Mucosa of stomach (tissue), 1 donor: ENCODE data around the gene MYF6.

ENCODE experiments used
- H3K27me3 ChIP-seq: one replicate; pipeline ENCODE4 v1.7.0; 2013; ENCODE audit warnings: mild to moderate bottlenecking, low read length; ENCODE audit not compliant: control insufficient read depth, insufficient read depth
- H3K36me3 ChIP-seq: one replicate; pipeline ENCODE4 v1.7.0; 2013; ENCODE audit warnings: low read length; ENCODE audit not compliant: control insufficient read depth, insufficient read depth
- H3K4me1 ChIP-seq: one replicate; pipeline ENCODE4 v1.7.0; 2013; ENCODE audit warnings: mild to moderate bottlenecking, low read length; ENCODE audit not compliant: control insufficient read depth, insufficient read depth
- H3K4me3 ChIP-seq: one replicate; pipeline ENCODE4 v1.7.0; 2013; ENCODE audit warnings: low read length
- H3K9ac ChIP-seq: one replicate; pipeline ENCODE4 v1.7.0; 2013; ENCODE audit warnings: mild to moderate bottlenecking, low read length, moderate library complexity
- H3K9me3 ChIP-seq: one replicate; pipeline ENCODE4 v1.7.0; 2013; ENCODE audit warnings: mild to moderate bottlenecking, low read length, moderate library complexity; ENCODE audit not compliant: control insufficient read depth
- donor health status: Pancreatic carcinoma.

The MYF6 gene

DNA sequence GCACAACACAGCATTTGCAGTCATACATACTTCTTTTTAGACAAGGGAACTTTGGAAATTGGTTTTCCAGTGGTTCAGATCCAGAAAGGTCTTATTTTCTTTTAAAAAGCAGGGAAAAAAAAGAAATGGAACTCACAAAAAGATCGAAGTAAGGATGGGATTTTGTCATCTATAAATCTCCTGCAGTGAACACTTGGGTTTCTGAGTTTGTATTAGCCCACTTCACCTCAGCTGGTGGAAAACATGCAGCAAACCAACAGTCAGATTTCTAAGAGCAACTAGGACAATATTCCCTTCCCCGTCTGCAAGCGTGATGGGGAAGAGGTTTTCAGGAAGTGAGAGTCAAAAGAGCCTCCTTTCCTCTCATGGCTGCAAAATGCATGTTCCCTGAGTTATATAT, 13.9 kb downstream of the MYF6 start:
- no peaks in the 10 kb centered on the region for H3K36me3 ChIP-seq

DNA sequence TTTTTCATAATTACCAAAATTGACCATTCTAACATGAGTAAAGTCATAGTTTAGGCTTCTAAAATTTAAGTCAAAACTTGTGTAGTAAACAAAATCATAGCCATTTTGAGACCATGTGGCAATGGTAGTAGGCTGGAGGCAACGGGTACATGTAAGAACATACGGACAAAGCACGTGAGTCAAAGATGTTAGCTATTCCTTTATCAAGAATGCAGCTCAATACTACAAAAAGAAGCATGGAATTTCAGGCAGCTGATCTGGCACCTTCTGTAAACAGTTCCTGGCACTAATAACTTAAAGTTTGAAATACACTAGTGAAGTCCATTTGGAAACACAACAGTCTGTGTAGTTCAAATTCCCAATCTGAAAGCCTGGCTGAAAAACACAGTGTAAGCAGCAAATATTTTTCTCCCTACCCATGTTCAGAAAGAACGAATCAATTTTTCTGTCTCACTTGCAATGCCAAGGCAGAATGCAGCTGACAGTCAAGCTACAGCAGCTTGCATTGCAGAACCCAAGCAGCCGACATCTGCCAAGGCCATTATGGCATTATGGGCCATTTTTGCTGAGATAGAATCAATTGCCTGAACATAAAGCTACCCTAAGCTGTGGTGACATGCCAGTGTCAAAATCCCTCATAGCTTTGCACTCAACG, 38.5 kb downstream of the MYF6 start:
- no peaks in the 10 kb centered on the region for H3K27me3 ChIP-seq
- no peaks in the 10 kb centered on the region for H3K36me3 ChIP-seq
- no peaks in the 10 kb centered on the region for H3K4me1 ChIP-seq
- no peak overlapping the region for H3K9ac ChIP-seq
- no peaks in the 10 kb centered on the region for H3K9me3 ChIP-seq
- no peak overlapping the region for H3K4me3 ChIP-seq

More for the DNA sequence above, 13.9 kb downstream of the MYF6 start:
- H3K4me3 ChIP-seq: no peak overlapping the region
- no peaks in the 10 kb centered on the region for H3K4me1 ChIP-seq
- no peak overlapping the region for H3K9ac ChIP-seq
- H3K27me3 ChIP-seq: peaks cover 25% of the 10 kb centered on the region
- H3K9me3 ChIP-seq: no peaks in the 10 kb centered on the region

DNA sequence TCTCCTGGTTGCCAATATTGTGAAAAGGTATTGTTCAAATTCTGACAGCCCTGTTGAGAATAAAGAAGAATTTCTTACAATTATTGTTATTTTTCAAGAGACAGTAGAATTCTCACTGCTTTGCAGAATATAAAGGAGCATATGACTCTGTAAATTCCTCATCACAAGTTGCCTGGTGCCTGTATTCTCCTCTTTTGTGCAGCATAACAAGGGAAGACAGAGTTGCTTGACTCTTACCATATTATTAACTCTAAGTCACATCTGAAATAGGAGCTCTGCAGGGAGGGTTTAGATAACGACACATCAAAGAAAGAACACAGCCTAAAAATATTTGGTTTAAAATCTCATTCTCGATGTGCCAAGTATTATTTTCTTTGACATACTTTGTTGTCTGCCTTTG, 40.4 kb downstream of the MYF6 start:
- no peaks in the 10 kb centered on the region for H3K9me3 ChIP-seq
- no peak overlapping the region for H3K9ac ChIP-seq
- H3K4me3 ChIP-seq: no peak overlapping the region
- no peaks in the 10 kb centered on the region for H3K36me3 ChIP-seq
- no peaks in the 10 kb centered on the region for H3K4me1 ChIP-seq
- no peaks in the 10 kb centered on the region for H3K27me3 ChIP-seq

DNA sequence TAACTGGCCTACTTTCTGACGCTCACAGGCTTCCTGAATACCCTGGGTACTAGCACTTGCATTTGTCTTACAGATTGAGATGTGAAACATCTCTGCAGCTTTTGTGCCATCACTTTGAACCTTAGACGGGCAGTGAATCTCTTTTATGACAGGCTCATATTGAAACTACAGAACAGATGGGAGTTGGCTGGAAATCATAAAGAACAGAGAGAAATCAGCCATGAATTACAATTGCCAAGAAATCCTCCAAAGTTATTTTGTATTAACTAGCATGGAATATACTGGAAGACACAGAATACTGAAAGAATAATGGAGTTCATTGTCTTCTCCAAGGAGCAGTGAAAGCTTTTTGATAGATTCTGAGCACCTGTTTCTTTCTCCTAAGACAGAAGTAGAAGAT, 42.0 kb downstream of the MYF6 start:
- H3K9ac ChIP-seq: no peak overlapping the region
- no peaks in the 10 kb centered on the region for H3K4me1 ChIP-seq
- H3K4me3 ChIP-seq: no peak overlapping the region
- H3K9me3 ChIP-seq: no peaks in the 10 kb centered on the region
- no peaks in the 10 kb centered on the region for H3K36me3 ChIP-seq
- no peaks in the 10 kb centered on the region for H3K27me3 ChIP-seq

DNA sequence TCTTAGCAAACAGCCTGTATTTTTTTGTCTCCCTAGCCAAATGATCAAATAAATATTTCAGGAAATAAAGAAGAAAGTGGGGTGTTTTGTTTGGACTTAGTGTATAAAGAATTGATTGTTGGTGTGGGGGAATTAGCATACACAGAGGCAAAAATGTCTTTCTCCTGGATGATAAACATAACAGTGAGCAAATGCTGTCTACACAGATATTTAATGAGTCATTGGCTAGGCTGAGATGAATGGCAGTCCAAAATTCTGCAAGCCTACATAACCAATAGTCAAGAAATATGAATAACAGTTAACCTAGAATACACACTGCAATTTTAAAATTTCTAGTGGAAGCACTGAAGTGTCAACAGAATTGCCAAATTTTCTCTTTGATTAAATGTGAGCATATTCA, 45.0 kb downstream of the MYF6 start:
- Histone ChIP-seq H3K27me3 (no peaks in the 10 kb centered on the region), H3K9me3 (no peaks in the 10 kb centered on the region), H3K4me3 (no peak overlapping the region), H3K9ac (no peak overlapping the region), H3K36me3 (no peaks in the 10 kb centered on the region), H3K4me1 (no peaks in the 10 kb centered on the region)

DNA sequence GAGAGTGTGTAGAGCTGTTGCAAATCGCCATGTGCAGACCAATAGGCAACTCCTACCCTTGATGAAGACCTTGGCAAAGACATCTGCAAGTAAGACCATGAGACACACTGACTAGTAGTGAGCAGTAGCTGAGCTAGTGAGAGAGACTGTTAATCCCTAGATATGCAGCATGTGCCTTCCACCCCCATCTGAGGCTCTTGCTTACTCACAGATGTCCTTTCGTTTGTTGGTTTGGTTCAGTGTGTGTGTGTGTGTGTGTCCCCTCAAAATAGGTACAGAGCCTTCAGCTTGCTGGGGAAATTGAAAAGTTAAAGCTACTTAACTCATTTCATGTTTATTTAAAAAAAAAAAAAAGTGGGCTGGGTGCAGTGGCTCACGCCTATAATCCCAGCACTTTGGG, 46.8 kb downstream of the MYF6 start:
- Histone ChIP-seq H3K4me1 (no peaks in the 10 kb centered on the region), H3K9ac (no peak overlapping the region), H3K36me3 (no peaks in the 10 kb centered on the region), H3K9me3 (no peaks in the 10 kb centered on the region), H3K4me3 (no peak overlapping the region), H3K27me3 (no peaks in the 10 kb centered on the region)

DNA sequence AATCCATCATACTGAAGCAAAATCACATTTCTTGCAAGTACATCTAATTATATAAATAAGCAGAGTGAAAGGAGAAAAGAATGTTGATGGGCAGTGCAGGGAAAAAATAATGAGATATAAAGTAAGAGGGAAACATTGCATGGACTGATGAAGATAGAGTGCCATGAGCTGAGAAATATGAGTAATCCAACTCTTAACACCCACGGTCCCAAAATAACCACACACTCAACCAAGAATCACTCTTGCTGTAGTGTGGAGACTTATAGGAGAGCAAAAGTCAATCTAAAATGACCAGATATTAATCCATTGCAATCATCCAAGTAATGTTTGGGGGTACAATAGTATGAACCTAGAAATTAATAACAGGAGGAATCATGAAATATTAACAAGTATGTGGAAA, 49.4 kb downstream of the MYF6 start:
- Histone ChIP-seq H3K4me1 (no peaks in the 10 kb centered on the region), H3K36me3 (no peaks in the 10 kb centered on the region), H3K27me3 (no peaks in the 10 kb centered on the region), H3K9ac (no peak overlapping the region), H3K4me3 (no peak overlapping the region), H3K9me3 (no peaks in the 10 kb centered on the region)
